Measurements from ENCODE around the gene SMARCD3. TPM values are rescaled to one million over a fixed set of nuclear protein-coding genes. Genes with fewer than 3 reads are reported as not detected.

Gene SMARCD3
- total RNA-seq, 2 experiments from 2014 or later, result 1.5 to 1.9 TPM

DNA sequence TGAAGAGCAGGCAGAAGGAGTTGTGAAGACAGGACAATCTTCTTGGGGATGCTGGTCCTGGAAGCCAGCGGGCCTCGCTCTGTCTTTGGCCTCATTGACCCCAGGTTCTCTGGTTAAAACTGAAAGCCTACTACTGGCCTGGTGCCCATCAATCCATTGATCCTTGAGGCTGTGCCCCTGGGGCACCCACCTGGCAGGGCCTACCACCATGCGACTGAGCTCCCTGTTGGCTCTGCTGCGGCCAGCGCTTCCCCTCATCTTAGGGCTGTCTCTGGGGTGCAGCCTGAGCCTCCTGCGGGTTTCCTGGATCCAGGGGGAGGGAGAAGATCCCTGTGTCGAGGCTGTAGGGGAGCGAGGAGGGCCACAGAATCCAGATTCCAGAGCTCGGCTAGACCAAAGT lies 14.7 kb downstream of the SMARCD3 start:
- DNase-seq (ENCODE audit: low spot score), result no peak
- H3K4me3 ChIP-seq (ENCODE audit: low read depth, low read length, poor library complexity, severe bottlenecking), result peak overlapping the region; percentile 86
- H3K4me2 ChIP-seq (ENCODE audit: low read length), result peak overlapping the region; percentile 77
- H3K27ac ChIP-seq (ENCODE audit: low read depth, low read length, poor library complexity, severe bottlenecking), result no peak overlapping the region
- TSS peak; percentile 72 for BruUV-seq (replicated peaks)
- H3K9me3 ChIP-seq (ENCODE audit: low read length), result no peaks in the 10 kb centered on the region
- no peaks in the 10 kb centered on the region; the same call in 1 of the 2 replicates for H4K20me1 ChIP-seq (ENCODE audit: insufficient read depth, low read length)
- H3K79me2 ChIP-seq (ENCODE audit: insufficient read depth, low read depth, low read length), result peaks cover 14% of the 10 kb centered on the region; the same call in 1 of the 2 replicates
- intact Hi-C loops (cut with micrococcal nuclease; ENCODE audit: unreplicated experiment), result loop anchor here (1.0 to 10.0 kb wide), 2 partner anchors 116 to 1609 kb away; no protein-coding TSS in a partner anchor
- H3K36me3 ChIP-seq (ENCODE audit: insufficient read depth, low read length), result peaks cover 23% of the 10 kb centered on the region; the same call in 1 of the 2 replicates
- TF ChIP-seq EZH2phosphoT487 (IDR thresholded peaks at IDR 0.05; ENCODE audit: borderline replicate concordance, low read depth, low read length), result no peak
- TF ChIP-seq, protein P1, sequence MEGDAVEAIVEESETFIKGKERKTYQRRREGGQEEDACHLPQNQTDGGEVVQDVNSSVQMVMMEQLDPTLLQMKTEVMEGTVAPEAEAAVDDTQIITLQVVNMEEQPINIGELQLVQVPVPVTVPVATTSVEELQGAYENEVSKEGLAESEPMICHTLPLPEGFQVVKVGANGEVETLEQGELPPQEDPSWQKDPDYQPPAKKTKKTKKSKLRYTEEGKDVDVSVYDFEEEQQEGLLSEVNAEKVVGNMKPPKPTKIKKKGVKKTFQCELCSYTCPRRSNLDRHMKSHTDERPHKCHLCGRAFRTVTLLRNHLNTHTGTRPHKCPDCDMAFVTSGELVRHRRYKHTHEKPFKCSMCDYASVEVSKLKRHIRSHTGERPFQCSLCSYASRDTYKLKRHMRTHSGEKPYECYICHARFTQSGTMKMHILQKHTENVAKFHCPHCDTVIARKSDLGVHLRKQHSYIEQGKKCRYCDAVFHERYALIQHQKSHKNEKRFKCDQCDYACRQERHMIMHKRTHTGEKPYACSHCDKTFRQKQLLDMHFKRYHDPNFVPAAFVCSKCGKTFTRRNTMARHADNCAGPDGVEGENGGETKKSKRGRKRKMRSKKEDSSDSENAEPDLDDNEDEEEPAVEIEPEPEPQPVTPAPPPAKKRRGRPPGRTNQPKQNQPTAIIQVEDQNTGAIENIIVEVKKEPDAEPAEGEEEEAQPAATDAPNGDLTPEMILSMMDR (conservative IDR thresholded peaks at IDR 0.05; ENCODE audit: low read length), result no peak
- peaks cover 23% of the 10 kb centered on the region for H3K4me1 ChIP-seq (ENCODE audit: insufficient read depth, low read length, poor library complexity, severe bottlenecking)
- H2AFZ ChIP-seq (ENCODE audit: low read length), result no peak overlapping the region
- CTCF ChIA-PET (ENCODE audit: unreplicated experiment), result interaction anchor here (1.1 kb wide), 1 partner anchor 10 kb away, joined by 3 read pairs; no protein-coding TSS in a partner anchor
- H3K9me2 ChIP-seq (ENCODE audit: insufficient read depth, low read length), result no peaks in the 10 kb centered on the region
- POLR2A ChIA-PET, result interaction anchor here (1.4 kb wide), 1 partner anchor 10 kb away, joined by 5 read pairs; no protein-coding TSS in a partner anchor

DNA sequence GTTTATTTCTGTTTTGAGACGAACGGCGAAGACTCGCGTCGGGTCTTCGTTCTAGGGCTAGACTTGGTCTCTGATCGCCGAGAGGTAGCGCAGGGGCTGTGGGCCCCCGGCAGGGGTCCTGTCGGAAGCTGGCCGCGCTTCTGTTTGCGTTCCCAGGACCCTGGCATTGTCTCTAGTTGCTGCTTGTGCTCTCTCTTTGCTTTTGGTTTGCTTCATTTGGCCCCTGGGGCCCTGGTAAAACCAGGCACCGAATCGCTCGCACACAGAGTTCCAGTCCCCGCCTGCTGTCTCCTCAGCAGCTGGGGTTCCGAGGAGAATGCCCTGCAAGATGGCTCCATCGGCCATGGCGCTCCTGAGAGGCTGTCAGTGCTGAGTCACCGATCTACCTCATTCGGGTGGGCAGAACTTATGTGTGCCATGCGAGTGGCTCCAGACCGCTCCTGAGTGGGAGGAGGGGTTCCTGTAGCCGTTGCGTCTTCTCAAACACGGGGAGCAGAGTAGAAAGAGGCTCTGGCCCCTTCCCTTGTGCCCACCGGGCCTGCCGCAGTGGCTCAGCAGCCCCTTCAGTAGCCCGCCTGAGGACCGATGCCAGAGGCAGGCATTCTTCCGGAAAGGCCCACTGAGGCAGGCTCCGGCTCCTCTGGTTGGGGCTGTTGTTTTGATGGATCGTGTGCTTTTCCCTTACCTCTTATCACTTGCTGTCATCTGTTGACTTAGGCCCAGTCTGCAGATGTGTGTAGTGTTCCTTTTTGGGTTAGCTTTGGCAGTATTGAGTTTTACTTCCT lies 15.4 kb downstream of the SMARCD3 start:
- Histone ChIP-seq H3K9me2 (ENCODE audit: insufficient read depth, low read length) (no peaks in the 10 kb centered on the region), H3K79me2 (ENCODE audit: insufficient read depth, low read depth, low read length) (peaks cover 14% of the 10 kb centered on the region; the same call in 1 of the 2 replicates), H3K9me3 (ENCODE audit: low read length) (no peaks in the 10 kb centered on the region), H2AFZ (ENCODE audit: low read length) (no peak overlapping the region), H3K36me3 (ENCODE audit: insufficient read depth, low read length) (peaks cover 23% of the 10 kb centered on the region; the same call in 1 of the 2 replicates), H3K27ac (ENCODE audit: low read depth, low read length, poor library complexity, severe bottlenecking) (peak overlapping the region; percentile 11), H3K4me3 (ENCODE audit: low read depth, low read length, poor library complexity, severe bottlenecking) (peak overlapping the region; percentile 86), H3K4me1 (ENCODE audit: insufficient read depth, low read length, poor library complexity, severe bottlenecking) (peaks cover 20% of the 10 kb centered on the region), H3K4me2 (ENCODE audit: low read length) (peak overlapping the region; percentile 77), H4K20me1 (ENCODE audit: insufficient read depth, low read length) (no peaks in the 10 kb centered on the region; the same call in 1 of the 2 replicates)
- intact Hi-C loops (cut with micrococcal nuclease; ENCODE audit: unreplicated experiment), result loop anchor here (1.0 to 10.0 kb wide), 2 partner anchors 117 to 1608 kb away; no protein-coding TSS in a partner anchor
- peak; percentile 32 for DNase-seq (ENCODE audit: low spot score)
- no TSS peak for BruUV-seq (replicated peaks)
- TF ChIP-seq EZH2phosphoT487 (IDR thresholded peaks at IDR 0.05; ENCODE audit: borderline replicate concordance, low read depth, low read length), result no peak
- TF ChIP-seq, protein P1 (conservative IDR thresholded peaks at IDR 0.05; ENCODE audit: low read length), result no peak
- ChIA-PET POLR2A (interaction anchor here (0.7 to 1.4 kb wide), 2 partner anchors 10 to 121 kb away, joined by 4 to 5 read pairs; no protein-coding TSS in a partner anchor), CTCF (ENCODE audit: unreplicated experiment) (no interaction called here)
